HFF-Myc (cell line): ENCODE measurements around the gene NCEH1.
A peak's percentile ranks its signal among the peaks of the same experiment; 100 is the strongest.
"Not testable (repeated sequence)": the region's sequence is repeated elsewhere in the genome, so short reads cannot be mapped to it uniquely, and the experiment has no call there.

Experiments
- DNase-seq: peaks from one replicate; pipeline ENCODE4 v3.0.0-alpha.2; 2011; ENCODE audit warnings: low read depth; ENCODE audit errors: extremely low read depth
- H3K4me3 ChIP-seq: replicated peaks from 2 replicates; pipeline ENCODE4 v1.5.1; 2011; ENCODE audit warnings: low read depth, mild to moderate bottlenecking, control low read depth, low read length
- CTCF ChIP-seq: IDR thresholded peaks from 2 replicates; pipeline ENCODE4 v1.5.1; 2012; ENCODE audit warnings: mild to moderate bottlenecking, low read depth, low read length, control low read depth; ENCODE audit errors: missing control alignments

The NCEH1 gene

GRCh38 chr3:172750069-172750367, 39.2 kb upstream of the NCEH1 start:
- DNase-seq: no peak
- TF ChIP-seq CTCF: no peak
- peak overlapping the region; percentile 80 for H3K4me3 ChIP-seq

GRCh38 chr3:172749230-172749965, 38.5 kb upstream of the NCEH1 start:
- TF ChIP-seq CTCF: no peak
- H3K4me3 ChIP-seq: peak overlapping the region; percentile 80
- peak; percentile 90 for DNase-seq

GRCh38 chr3:172746475-172746874, 35.6 kb upstream of the NCEH1 start:
- H3K4me3 ChIP-seq: no peak overlapping the region
- no peak for DNase-seq
- no peak for TF ChIP-seq CTCF

- no peak for DNase-seq
- no peak overlapping the region for H3K4me3 ChIP-seq
- TF ChIP-seq CTCF: no peak
These were observed 28.6 kb upstream of the NCEH1 start for GRCh38 chr3:172739462-172739861.

GRCh38 chr3:172735014-172735413, 24.1 kb upstream of the NCEH1 start:
- TF ChIP-seq CTCF: no peak
- H3K4me3 ChIP-seq: no peak overlapping the region
- no peak for DNase-seq

- TF ChIP-seq CTCF: no peak
- no peak for DNase-seq
These were observed 15.5 kb upstream of the NCEH1 start for GRCh38 chr3:172726380-172726779.

GRCh38 chr3:172722536-172723040, 11.7 kb upstream of the NCEH1 start:
- DNase-seq, H3K4me3 ChIP-seq: not testable (repeated sequence)

More at GRCh38 chr3:172726380-172726779, 15.5 kb upstream of the NCEH1 start:
- H3K4me3 ChIP-seq: no peak overlapping the region
